Epithelial cell of proximal tubule (primary cell): ENCODE data around the gene FHOD3. TPM values are rescaled to one million over a fixed set of nuclear protein-coding genes. Genes with fewer than 3 reads are reported as not detected.

ENCODE experiments used
- DNase-seq: peaks from one replicate; pipeline ENCODE4 v3.0.0-alpha.2; 2011; ENCODE audit warnings: low read depth
- H3K4me3 ChIP-seq: 2 replicates; pipeline ENCODE4 v1.5.1; 2011; ENCODE audit warnings: low read depth, mild to moderate bottlenecking, low read length
- total RNA-seq: library from RNA; depleted of rRNA; stranded (reverse); fragments of >200 nt; gene quantifications from 2 replicates; pipeline ENCODE4 v1.2.3, GENCODE V29; 2015
- TF ChIP-seq, protein P1 (sequence below): conservative IDR thresholded peaks from 2 replicates; pipeline ENCODE4 v1.5.1; 2012; ENCODE audit warnings: low read depth, mild to moderate bottlenecking, low read length

FHOD3 gene
- total RNA-seq, 1 donor from 2014 or later, result 27.3 TPM

DNA sequence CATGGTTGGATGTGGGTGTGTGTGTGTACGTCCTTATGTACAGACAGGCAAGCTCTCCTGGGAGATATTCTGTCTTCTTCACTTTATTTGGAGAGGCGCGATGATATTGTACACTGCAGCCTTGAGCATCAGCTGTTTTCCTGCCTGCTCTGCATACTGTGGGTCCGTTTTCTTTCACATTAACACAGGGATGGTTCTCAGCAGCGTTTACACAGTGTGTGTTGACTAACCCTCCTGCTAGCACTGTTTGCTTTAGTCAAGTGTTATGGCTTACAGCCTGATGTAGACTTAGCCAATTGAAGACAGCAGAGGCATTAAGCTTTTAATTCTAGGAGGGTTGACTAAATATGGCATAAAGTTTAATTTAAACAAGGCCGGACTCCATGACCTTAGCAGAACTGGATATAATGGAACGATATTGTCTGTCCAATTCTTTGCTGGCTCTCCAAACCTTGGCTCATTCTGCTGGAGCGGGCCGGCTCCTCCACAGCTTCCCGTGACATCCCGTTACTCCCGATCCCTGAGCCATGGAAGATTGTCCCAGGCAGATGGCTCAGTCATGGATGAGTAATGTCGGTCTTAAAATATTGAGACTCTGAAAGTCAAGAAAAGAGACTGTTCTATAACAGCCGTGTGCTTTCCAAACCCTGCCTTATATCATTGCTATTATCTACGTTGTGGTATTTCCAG is 396.6 kb downstream of the FHOD3 start:
- no peak overlapping the region for H3K4me3 ChIP-seq
- no peak for DNase-seq
- TF ChIP-seq, protein P1, sequence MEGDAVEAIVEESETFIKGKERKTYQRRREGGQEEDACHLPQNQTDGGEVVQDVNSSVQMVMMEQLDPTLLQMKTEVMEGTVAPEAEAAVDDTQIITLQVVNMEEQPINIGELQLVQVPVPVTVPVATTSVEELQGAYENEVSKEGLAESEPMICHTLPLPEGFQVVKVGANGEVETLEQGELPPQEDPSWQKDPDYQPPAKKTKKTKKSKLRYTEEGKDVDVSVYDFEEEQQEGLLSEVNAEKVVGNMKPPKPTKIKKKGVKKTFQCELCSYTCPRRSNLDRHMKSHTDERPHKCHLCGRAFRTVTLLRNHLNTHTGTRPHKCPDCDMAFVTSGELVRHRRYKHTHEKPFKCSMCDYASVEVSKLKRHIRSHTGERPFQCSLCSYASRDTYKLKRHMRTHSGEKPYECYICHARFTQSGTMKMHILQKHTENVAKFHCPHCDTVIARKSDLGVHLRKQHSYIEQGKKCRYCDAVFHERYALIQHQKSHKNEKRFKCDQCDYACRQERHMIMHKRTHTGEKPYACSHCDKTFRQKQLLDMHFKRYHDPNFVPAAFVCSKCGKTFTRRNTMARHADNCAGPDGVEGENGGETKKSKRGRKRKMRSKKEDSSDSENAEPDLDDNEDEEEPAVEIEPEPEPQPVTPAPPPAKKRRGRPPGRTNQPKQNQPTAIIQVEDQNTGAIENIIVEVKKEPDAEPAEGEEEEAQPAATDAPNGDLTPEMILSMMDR, result no peak

DNA sequence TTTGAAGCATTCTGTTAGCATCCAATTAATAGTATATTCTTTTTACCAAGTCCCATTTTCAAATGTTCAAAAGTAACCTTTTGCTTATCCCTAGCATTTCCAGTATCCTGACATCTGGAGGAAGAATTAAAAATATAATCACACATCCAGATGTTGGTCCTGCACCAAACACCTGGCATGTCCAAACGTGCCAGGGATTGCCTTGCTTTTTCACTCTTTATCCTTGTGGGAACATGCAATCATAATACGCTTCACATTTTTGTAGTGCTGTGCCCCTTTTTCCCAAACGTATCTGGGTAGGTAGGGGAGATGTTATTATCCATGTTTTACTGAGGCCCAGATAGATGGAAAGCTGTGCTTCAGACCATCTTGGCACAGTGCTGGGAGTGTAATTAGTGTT is 398.3 kb downstream of the FHOD3 start:
- no peak for DNase-seq
- H3K4me3 ChIP-seq, result no peak overlapping the region
- TF ChIP-seq, protein P1, result no peak

DNA sequence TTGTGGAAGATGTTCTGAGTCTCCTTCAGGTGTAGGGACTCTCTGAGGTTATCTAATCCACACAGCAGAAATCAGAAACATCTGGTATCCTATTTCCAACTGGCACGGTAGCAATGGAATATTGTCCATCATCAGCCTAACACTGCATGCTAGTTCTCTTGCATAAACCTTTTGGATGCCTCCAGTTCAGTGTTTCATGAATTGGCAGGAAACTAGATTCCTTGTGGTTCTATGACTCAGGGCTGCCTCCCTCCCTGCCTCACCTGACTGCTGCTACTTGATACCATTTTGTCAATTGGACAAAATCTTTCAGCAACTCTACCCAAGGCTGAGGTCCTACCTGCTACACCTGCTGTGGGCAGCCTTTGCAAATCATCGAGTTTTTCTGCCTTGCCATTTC is 400.4 kb downstream of the FHOD3 start:
- TF ChIP-seq, protein P1, result no peak
- no peak overlapping the region for H3K4me3 ChIP-seq
- DNase-seq, result peak; percentile 80

DNA sequence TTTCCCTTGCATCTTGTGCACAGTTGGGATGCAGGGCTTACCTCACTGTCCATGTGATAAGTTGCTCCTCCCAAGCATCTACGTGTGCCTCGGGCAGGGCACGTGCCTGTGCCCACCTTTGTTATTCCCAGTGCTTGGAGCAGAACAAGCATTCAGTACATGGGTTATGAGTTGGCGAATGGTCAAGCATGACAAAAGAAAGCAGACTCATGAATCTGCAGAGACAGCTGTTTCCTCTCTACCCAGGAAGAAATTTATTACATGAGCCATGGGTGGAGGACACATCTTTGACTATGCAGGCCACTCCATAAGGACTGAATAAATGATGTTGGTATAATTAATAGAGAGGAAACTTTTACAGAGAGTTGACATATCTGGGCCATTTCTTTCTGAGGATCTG is 403.4 kb downstream of the FHOD3 start:
- H3K4me3 ChIP-seq, result no peak overlapping the region
- TF ChIP-seq, protein P1, result no peak
- peak; percentile 57 for DNase-seq

DNA sequence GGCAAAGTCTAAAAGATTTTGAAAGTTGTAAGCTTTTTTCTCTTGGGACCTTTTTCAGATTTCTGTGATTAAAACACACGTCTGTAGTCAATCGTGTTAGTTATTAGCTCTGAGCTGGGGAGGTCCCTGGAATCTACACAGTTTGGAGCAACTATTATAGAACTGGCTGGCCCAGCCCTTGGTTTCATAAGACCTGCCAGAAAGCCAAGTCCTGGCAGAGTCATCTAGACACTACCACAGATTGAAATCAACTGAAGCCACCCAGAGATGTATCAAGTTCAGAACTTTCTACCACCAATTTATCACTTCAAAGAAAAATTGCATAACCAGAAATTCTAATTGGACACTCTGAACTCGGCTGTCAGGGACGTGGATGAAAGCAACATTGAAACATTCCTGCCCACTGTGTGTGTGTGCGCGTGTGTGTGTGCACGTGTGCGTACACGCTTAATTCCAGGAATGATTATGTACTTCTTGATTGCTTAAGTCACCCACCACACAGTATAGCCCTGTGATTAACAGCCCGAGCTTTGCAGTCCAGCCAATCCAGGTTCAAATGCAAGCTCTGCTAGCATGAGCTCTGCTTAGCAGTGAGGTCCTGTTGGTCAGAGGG is 405.0 kb downstream of the FHOD3 start:
- no peak for DNase-seq
- H3K4me3 ChIP-seq, result no peak overlapping the region
- TF ChIP-seq, protein P1, result no peak

DNA sequence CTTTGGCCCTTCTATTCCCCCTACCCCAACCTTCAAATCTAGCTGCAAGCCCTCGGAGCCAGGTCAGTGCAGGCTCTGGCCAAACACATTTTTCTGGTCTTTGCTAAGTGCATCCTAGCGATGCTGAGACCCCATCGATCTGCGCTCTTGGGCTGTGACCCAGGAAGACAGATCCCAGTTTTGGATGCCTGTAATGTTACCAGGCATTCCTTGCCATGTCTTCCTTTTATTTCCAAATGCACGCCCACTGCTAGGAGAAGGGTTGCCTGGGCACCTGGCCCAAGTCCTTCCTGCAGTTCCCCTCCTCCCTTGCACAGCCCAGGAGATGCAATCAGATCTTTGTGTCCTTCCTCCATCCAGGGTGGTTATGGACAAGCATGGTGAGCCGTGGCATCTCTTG is 406.6 kb downstream of the FHOD3 start:
- H3K4me3 ChIP-seq, result no peak overlapping the region
- TF ChIP-seq, protein P1, result no peak
- no peak for DNase-seq
